Neural progenitor cell (in vitro differentiated cells): ENCODE measurements around the gene PM20D2.

Experiments
- EZH2 ChIP-seq: fragments of 200-600 bp; sonication (generic); IDR thresholded peaks from 2 replicates; pipeline ENCODE4 v1.6.1; 2017; ENCODE audit warnings: antibody characterized with exemption, mild to moderate bottlenecking, moderate library complexity
- EZH2phosphoT487 ChIP-seq: fragments of 200-600 bp; sonication (generic); IDR thresholded peaks from 2 replicates; pipeline ENCODE4 v1.6.1; 2017; ENCODE audit warnings: antibody characterized with exemption
- TF ChIP-seq, protein P1 (sequence below): fragments of 200-600 bp; sonication (generic); IDR thresholded peaks from 2 replicates; pipeline ENCODE4 v1.5.1; 2017; ENCODE audit warnings: antibody characterized with exemption, mild to moderate bottlenecking

DNA sequence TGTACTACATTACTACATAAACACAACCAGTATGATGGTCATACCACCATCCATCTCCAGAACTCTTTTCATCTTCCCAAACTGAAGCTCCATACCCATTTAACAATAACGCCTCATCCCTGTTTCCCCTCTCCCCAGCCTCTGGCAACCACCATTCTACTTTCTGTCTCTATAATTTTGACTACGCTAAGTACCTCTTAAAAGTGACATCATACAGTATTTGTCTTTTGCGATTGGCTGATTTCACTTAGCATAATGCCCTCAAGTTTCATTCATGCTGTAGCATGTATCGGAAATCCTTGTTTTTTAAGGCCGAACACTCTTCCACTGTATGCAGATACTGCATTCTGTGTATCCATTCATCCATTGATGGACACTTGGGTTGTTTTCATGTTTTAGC is 41.6 kb downstream of the PM20D2 start:
- TF ChIP-seq, protein P1, sequence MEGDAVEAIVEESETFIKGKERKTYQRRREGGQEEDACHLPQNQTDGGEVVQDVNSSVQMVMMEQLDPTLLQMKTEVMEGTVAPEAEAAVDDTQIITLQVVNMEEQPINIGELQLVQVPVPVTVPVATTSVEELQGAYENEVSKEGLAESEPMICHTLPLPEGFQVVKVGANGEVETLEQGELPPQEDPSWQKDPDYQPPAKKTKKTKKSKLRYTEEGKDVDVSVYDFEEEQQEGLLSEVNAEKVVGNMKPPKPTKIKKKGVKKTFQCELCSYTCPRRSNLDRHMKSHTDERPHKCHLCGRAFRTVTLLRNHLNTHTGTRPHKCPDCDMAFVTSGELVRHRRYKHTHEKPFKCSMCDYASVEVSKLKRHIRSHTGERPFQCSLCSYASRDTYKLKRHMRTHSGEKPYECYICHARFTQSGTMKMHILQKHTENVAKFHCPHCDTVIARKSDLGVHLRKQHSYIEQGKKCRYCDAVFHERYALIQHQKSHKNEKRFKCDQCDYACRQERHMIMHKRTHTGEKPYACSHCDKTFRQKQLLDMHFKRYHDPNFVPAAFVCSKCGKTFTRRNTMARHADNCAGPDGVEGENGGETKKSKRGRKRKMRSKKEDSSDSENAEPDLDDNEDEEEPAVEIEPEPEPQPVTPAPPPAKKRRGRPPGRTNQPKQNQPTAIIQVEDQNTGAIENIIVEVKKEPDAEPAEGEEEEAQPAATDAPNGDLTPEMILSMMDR, result no peak
- TF ChIP-seq EZH2phosphoT487 (no peak), EZH2 (no peak)
